ENCODE results near the gene LRP1. TPM values are rescaled to one million over a fixed set of nuclear protein-coding genes. Genes with fewer than 3 reads are reported as not detected.

Gene LRP1
- total RNA-seq, 1 donor from 2014 or later, result 448 TPM

DNA sequence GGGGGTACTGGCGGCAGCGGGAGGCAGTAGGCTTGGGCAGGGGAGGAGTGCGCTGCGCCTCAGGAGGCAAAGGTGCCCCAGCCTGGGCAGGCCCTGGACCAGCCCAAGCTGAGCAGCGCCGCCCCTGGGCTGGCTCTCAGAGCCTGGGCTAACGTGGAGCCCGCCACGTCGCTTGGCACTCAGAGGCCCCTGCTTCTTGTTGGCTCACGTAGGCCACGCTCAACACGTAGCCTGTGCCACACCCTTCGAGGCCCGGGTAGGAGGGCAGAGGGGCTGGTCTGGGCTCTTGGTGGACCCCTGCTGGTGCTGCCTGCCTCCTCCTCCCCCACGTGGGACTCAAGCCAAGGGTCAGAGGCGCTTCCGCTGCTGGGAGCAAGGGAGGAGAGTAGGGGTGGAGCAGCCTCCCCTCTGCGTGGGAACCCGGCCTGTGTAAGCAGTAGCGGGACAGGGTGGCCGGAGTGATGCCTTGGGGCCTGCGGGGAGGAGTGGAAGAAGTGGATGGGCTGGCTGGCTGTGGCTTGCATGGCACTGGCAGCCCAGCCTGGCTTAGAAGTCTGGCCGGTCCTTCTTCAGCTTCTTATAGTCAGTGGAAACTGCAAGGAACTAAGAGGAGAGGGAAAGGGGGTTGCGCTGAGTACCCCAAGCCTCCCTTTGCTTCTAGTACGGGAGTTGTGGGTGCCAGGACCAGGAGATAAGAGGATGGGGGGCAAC lies 106.9 kb downstream of the LRP1 start:
- Mint-ChIP-seq H3K9me3 (ENCODE audit: low read depth) (no peaks in the 10 kb centered on the region), H3K4me1 (ENCODE audit: low read depth) (peaks cover 91% of the 10 kb centered on the region), H3K4me3 (ENCODE audit: unreplicated experiment) (peak overlapping the region; percentile 94), H3K27ac (ENCODE audit: unreplicated experiment) (peak overlapping the region; percentile 100), H3K36me3 (ENCODE audit: low read depth) (peaks cover 24% of the 10 kb centered on the region), H3K27me3 (ENCODE audit: low read depth) (no peaks in the 10 kb centered on the region)
- peak; percentile 96 for DNase-seq (ENCODE audit: low spot score)
- TF ChIP-seq, protein P1, sequence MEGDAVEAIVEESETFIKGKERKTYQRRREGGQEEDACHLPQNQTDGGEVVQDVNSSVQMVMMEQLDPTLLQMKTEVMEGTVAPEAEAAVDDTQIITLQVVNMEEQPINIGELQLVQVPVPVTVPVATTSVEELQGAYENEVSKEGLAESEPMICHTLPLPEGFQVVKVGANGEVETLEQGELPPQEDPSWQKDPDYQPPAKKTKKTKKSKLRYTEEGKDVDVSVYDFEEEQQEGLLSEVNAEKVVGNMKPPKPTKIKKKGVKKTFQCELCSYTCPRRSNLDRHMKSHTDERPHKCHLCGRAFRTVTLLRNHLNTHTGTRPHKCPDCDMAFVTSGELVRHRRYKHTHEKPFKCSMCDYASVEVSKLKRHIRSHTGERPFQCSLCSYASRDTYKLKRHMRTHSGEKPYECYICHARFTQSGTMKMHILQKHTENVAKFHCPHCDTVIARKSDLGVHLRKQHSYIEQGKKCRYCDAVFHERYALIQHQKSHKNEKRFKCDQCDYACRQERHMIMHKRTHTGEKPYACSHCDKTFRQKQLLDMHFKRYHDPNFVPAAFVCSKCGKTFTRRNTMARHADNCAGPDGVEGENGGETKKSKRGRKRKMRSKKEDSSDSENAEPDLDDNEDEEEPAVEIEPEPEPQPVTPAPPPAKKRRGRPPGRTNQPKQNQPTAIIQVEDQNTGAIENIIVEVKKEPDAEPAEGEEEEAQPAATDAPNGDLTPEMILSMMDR (IDR thresholded peaks at IDR 0.05), result peak; percentile 60

DNA sequence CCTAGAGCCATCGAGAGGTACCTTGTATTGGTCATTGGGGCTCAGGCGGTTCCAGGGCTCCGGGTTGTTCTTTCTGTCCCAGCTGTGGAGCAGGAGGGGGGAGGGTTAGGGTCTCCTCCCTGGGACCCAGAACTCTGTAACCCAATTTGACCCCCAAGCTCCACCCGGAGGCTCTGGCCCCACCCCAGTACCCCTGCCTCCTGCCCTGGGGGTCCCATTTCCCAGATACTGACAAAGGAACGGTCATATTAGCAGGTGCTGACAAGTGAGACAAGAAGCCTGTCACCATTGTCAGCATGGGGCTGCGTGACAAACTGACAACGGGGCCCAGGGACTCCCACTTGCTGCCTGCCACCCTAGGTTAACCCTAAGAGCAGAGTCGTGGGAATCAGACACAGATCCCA lies 107.4 kb downstream of the LRP1 start:
- Mint-ChIP-seq H3K9me3 (ENCODE audit: low read depth) (no peaks in the 10 kb centered on the region), H3K36me3 (ENCODE audit: low read depth) (peaks cover 19% of the 10 kb centered on the region), H3K27ac (ENCODE audit: unreplicated experiment) (peak overlapping the region; percentile 100), H3K4me1 (ENCODE audit: low read depth) (peaks cover 91% of the 10 kb centered on the region), H3K27me3 (ENCODE audit: low read depth) (no peaks in the 10 kb centered on the region), H3K4me3 (ENCODE audit: unreplicated experiment) (peak overlapping the region; percentile 94)
- TF ChIP-seq, protein P1 (IDR thresholded peaks at IDR 0.05), result no peak
- no peak for DNase-seq (ENCODE audit: low spot score)

DNA sequence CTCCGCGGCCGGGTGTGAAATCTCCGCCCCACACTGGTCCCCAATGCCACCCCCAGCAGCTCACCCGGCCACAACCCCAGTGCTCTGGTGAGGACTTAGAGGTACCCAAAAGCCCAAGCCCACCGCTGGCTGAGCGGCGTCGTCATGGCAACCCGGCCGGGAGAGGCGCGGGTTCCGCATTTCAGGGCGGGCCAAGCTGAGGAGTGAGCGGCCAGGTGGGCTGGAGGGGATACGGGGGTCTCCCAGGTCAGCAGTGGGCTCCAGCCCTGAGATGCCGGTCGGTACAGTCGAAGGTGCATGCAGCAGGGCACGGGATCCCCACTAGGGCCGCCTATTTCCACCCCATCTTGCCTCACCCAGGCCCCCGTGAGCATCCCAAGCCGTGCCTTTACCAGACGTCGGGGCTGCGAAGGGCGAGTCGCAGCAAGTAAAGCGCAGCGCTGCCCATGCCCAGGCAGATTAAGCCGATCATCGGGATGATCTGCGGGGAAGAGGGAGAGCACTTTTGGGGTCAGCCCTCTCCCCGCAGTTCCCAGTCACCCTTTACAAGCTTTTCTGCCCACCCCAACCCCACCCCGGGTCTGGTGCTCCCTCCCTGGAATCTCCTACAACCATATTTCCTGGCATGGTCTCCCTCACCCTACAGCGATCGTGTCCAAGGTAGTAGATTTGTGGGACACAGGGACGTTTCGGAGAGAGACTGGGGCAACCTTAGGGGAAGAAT lies 108.1 kb downstream of the LRP1 start:
- no peak for DNase-seq (ENCODE audit: low spot score)
- Mint-ChIP-seq H3K9me3 (ENCODE audit: low read depth) (no peaks in the 10 kb centered on the region), H3K36me3 (ENCODE audit: low read depth) (peaks cover 19% of the 10 kb centered on the region), H3K27ac (ENCODE audit: unreplicated experiment) (peak overlapping the region; percentile 100), H3K4me1 (ENCODE audit: low read depth) (peaks cover 91% of the 10 kb centered on the region), H3K27me3 (ENCODE audit: low read depth) (no peaks in the 10 kb centered on the region), H3K4me3 (ENCODE audit: unreplicated experiment) (peak overlapping the region; percentile 94)
- TF ChIP-seq, protein P1 (IDR thresholded peaks at IDR 0.05), result no peak

DNA sequence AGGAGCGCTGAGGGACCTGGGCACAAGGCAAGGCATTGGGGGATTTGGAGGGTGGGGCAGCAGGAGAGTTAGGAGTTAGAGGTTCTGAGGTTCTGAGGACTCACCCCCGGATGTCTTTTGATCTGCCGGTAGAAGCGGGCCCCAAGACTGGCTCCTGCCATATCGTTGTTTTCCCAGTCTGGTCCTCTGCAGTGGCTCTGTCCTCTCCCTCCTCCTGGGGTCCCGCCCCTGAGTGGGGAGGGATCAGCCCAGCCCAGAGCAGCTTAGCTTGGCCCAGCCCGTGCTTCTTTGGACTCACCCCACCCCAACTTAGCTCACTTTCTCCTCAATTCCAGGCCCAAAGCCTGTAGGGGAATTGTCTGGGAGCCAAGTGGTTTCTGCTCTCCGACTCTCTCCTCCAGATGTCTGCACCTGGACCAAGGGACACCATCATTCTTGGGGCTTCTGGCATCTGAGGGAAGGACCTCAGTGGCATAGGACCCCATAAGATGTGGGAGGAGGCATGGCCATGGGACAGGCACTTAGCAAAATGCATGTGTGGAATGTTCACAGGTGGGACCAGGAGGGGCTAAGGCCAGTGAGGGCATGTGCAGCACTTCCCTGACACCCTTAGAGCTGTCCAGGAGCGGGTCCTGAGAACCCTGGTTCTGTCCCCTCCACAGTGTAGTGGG lies 108.8 kb downstream of the LRP1 start:
- TF ChIP-seq, protein P1 (IDR thresholded peaks at IDR 0.05), result no peak
- Mint-ChIP-seq H3K36me3 (ENCODE audit: low read depth) (peaks cover 13% of the 10 kb centered on the region), H3K9me3 (ENCODE audit: low read depth) (no peaks in the 10 kb centered on the region), H3K27ac (ENCODE audit: unreplicated experiment) (peak overlapping the region; percentile 69), H3K4me1 (ENCODE audit: low read depth) (peaks cover 91% of the 10 kb centered on the region), H3K27me3 (ENCODE audit: low read depth) (no peaks in the 10 kb centered on the region), H3K4me3 (ENCODE audit: unreplicated experiment) (peak overlapping the region; percentile 94)
- peak; percentile 64 for DNase-seq (ENCODE audit: low spot score)

DNA sequence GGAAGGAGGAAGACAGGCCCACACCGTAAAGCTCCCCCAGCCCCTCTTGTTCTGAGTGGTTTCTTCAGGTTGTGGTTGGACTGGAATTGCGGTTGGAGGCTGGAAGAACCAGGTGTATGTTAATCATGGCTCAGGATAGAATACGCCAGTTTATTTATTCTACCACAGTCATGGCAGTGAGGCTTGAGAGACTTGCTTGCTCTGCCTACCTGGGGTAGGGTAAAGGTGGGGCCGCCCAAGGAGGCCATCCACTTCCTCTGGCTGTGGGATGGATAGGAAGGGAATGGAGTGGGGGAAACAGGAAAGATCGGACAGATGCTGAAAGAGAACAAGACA lies 109.3 kb downstream of the LRP1 start:
- TF ChIP-seq, protein P1 (IDR thresholded peaks at IDR 0.05), result no peak
- H3K27me3 Mint-ChIP-seq (ENCODE audit: low read depth), result no peaks in the 10 kb centered on the region
- DNase-seq (ENCODE audit: low spot score), result no peak
- peaks cover 93% of the 10 kb centered on the region for H3K4me1 Mint-ChIP-seq (ENCODE audit: low read depth)
- H3K9me3 Mint-ChIP-seq (ENCODE audit: low read depth), result no peaks in the 10 kb centered on the region
- H3K27ac Mint-ChIP-seq (ENCODE audit: unreplicated experiment), result peak overlapping the region; percentile 69
- H3K4me3 Mint-ChIP-seq (ENCODE audit: unreplicated experiment), result peak overlapping the region; percentile 94
- peaks cover 13% of the 10 kb centered on the region for H3K36me3 Mint-ChIP-seq (ENCODE audit: low read depth)

Data from chondrocyte (in vitro differentiated cells).